Right ventricle myocardium inferior (tissue), 1 donor: Measurements from ENCODE around the gene EML1. TPM values are rescaled to one million over a fixed set of nuclear protein-coding genes. Genes with fewer than 3 reads are reported as not detected.

Experiments used
- ATAC-seq: fragments of 200-7000 bp; cut with Tn5 transposase; one replicate; pipeline ENCODE4 v1.9.1; 2020; ENCODE audit warnings: mild to moderate bottlenecking, moderate library complexity
- DNase-seq: peaks from one replicate; pipeline ENCODE4 v3.0.0; 2021; ENCODE audit errors: missing footprints
- intact Hi-C: fragments of 100-400 bp; cut with DNase I; formaldehyde crosslinking; loops from one replicate; pipeline ENCODE4 v1.11.0; 2022
- total RNA-seq: library from RNA; stranded (reverse); fragmentation: NEBNext Ultra II Directional; extraction: Animal tissue kit (Norgen Biotek cat#: 25700); gene quantifications from one replicate; pipeline ENCODE4 v1.2.1, GENCODE V29; 2021
- donor health status: DM: no; HTN: yes; CAD: no; lungs with severe emphysema.

Gene EML1
- total RNA-seq, 1 donor from 2014 or later: 49.6 TPM

DNA sequence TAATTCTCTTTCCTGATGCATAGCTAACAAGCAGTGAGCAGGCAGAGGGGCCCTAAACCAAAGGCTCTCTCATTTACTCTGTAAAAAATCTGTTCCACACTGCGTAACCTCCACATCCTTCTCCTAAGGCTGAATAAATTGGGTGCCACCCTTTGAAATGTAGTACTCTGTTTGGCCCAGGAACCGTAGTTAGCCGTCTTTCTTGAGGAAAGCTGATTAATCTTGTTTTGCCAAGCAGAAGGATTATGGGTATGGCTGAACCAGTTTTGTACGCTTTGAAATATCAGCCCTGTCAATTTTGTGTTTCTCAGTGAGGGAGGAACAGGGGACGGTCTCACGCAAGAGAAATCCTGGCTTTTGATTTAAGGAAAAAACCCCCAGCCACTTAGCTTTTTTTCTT lies 19.7 kb downstream of the EML1 start:
- DNase-seq: no peak
- intact Hi-C loops: no loop called here
- no peak for ATAC-seq

GRCh38 chr14:99815696-99816095 lies 22.5 kb downstream of the EML1 start:
- no peak for ATAC-seq
- intact Hi-C loops: no loop called here
- no peak for DNase-seq

DNA sequence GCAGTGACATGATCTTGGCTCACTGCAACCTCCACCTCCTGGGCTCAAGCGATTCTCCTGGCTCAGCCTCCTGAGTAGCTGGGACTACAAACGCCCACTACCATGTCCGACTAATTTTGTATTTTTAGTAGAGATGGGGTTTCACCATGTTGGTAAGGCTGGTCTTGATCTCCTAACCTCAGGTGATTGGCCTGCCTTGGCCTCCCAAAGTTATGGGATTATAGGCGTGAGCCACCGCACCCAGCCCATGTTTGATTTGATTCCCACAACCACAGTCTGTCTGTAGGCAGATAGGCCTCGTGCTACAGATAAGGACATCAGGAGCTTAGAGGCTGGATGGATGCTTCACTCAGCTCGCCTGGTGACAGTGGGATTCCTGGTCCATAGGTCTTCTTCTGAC lies 23.0 kb downstream of the EML1 start:
- intact Hi-C loops: no loop called here
- ATAC-seq (no peak), DNase-seq (no peak)

GRCh38 chr14:99816642-99817041 lies 23.4 kb downstream of the EML1 start:
- peak; percentile 64 for ATAC-seq
- intact Hi-C loops: no loop called here
- DNase-seq: no peak

- ATAC-seq: no peak
- intact Hi-C loops: no loop called here
- no peak for DNase-seq
These were observed 24.1 kb downstream of the EML1 start for GRCh38 chr14:99817331-99817730.

GRCh38 chr14:99818503-99819036 lies 25.4 kb downstream of the EML1 start:
- intact Hi-C loops: no loop called here
- ATAC-seq: no peak

GRCh38 chr14:99819514-99819913 lies 26.3 kb downstream of the EML1 start:
- ATAC-seq (no peak), DNase-seq (no peak)
- intact Hi-C loops: no loop called here

More at GRCh38 chr14:99818503-99819036, 25.4 kb downstream of the EML1 start:
- no peak for DNase-seq

DNA sequence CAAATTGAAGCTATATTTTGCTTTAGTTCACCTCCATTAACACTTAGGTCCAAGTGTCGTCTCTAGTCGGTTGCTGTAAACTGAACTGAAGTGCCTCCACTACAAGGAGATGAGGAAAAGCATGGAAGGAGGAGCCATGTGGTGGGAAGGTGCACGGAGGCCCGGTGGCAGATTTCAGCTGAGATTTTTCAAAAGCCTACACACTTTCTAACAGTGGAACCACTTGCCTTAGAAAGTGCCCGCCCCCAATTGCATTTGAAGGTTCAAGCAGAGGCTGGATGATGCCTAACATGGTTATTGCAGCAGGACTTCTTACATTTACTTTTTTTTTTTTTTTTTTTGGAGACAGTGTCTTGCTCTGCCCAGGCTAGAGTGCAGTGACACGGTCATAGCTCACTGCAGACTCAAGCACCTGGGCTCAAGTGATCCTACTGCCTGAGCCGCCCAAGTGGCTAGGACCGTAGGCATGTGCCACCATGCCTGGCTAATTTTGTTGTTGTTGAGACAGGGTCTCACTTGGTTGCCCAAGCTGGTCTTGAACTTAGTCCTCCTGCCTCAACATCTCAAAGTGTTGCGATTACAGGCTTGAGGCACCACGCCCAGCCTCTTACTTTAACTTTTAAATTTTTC lies 27.6 kb downstream of the EML1 start:
- no peak for ATAC-seq
- intact Hi-C loops: no loop called here
- no peak for DNase-seq

GRCh38 chr14:99821519-99822508 lies 28.6 kb downstream of the EML1 start:
- intact Hi-C loops: no loop called here
- ATAC-seq (no peak), DNase-seq (no peak)

DNA sequence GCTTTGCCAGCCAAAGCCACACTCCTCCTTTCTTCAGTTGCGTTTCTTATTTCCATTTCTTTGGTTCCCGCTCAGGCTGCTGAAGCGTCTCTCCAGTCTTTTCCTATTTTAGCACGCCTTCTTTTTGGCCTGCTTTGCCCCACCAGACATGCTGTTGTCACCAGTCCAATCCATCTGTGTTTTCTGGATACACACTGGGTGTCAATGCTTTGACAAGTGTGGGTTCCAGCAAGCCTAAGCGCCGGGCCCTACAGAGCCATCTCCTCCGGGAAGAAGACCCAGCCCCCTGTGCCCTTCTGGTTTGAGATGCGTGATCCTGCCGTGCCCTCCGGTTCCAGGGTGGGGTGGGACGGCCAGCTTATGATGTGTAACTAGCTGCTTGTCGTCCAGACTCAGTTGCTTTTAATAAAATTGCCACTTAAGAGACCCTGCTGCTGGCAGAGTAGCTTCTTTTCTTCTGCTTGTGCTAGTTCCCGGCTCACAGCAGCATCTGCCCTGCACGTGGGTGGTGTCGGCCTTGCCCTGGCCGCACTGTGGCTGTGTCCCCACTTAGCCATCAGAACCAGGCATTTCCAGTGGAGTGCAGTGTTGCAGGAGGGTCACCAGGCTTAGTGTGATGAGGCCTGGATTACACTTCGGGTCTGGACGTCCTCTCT lies 29.7 kb downstream of the EML1 start:
- DNase-seq: no peak
- peak; percentile 41 for ATAC-seq
- intact Hi-C loops: no loop called here

- ATAC-seq (no peak), DNase-seq (no peak)
- intact Hi-C loops: no loop called here
These were observed 31.6 kb downstream of the EML1 start for GRCh38 chr14:99824776-99825175.

- ATAC-seq (no peak), DNase-seq (no peak)
- intact Hi-C loops: no loop called here
These were observed 36.2 kb downstream of the EML1 start for GRCh38 chr14:99829450-99829849.

DNA sequence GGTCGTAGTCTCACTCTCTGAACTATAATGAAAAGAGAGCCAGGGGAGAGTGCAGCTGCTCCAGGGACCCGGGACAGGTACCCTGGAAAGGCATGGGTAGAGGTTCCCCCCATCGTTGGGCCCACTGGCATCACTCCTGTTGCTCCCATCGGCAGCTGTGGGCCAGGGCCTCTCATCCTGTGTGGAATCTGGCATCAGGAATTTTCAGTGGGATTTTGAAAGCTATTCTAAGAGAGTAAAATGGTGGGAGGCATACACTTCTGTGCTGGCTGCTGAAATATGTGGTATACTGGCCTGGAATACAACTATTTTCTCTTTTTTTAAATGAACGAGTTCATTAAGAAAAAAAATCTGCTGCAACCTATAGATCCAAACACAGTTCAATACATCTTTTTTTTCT lies 38.1 kb downstream of the EML1 start:
- intact Hi-C loops: no loop called here
- no peak for ATAC-seq
- DNase-seq: no peak

DNA sequence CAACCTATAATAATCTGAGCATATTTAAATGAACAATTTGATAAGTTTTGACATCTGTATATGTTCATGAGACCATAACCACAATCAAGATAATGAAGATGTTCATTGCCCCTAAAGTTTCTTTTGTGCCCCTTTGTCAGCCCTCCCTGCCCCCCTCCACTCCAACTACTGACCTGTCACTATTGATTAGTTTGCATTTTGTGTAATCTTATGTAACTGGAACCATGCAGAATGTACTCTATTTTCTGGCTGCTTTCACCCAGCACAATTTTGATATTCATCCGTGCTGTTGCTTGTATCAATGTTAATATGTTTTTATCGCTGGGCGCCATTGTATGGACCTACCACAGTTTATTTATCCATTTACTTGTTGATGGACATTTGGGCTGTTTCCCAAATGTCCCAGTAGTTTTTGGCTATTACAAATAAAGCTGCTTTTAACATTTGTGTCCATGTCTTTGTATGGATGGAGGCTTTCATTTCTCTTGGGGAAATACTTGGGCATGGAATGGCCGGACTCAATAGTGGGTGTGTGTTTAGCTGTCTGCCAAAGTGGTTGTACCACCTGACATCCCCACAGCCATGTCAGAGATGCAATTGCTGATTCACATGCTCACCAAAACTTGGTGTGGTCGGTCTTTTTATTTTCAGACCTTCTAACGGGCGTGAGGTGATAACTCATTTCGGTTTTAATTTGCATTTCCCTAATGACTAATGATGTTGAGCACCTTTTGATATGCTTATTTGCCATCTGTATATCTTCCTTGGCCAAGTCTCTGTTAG lies 38.9 kb downstream of the EML1 start:
- DNase-seq: no peak
- intact Hi-C loops: no loop called here

DNA sequence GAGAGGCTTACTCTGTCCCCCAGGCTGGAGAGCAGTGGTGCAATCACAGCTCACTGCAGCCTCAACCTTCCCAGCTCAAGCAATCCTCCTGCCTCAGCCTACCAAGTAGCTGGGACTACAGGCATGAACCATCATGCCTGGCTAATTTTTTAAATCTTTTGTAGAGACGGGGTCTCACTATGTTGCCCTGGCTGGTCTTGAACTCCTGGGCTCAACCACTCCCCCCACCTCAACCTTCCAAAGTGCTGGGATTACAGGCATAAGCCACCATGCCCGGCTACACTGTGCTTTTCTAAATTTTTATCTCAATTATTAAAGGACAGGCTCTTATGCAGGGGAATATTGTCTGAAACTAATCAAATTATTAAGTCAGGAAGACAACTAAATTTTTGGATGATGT lies 44.6 kb downstream of the EML1 start:
- DNase-seq (no peak), ATAC-seq (no peak)
- intact Hi-C loops: no loop called here

More for the DNA sequence above, 38.9 kb downstream of the EML1 start:
- no peak for ATAC-seq

DNA sequence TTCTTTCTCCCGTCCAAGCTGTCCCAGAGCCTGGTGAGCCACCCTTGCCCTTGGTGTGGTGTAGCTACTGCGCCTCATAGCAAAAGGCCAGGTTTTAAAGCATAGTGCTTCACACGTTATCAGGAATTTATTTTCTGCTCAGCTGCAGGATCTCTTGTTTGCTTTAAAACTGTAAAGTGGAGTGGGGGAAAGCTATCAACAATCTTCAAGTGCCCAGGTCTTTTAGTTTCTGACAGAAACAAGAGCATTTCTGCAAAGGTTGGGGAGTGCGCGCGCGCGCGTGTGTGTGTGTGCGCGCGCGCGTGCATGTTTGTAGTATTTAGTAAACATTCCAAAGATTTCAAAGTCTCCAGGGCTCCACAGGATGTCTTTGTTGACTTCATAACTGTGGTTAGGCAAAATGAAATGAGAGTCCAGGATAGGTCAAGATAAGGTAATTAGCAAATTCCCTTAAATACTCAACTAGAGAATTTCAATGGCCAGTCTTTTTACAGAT lies 45.5 kb downstream of the EML1 start:
- intact Hi-C loops: no loop called here
- no peak for ATAC-seq

DNA sequence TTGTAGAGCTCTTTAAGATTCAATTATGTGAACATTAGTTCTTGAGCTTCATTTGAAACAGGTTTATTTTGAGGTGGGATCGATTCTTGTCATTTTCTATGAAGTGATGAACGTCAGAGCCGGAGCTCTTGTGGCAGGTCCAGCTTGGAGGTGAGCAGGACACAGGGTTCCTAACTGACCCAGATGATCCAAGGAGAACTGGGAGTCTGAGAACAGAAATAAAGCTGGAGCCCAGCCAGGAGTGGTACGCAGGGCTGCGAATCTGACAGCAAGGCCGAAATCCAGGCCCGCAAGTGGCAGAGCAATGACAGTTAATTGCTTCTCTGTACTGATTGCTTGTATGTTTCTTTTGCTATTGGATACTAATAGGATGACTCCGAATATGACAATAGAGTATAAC lies 46.5 kb downstream of the EML1 start:
- no peak for ATAC-seq
- DNase-seq: no peak
- intact Hi-C loops: no loop called here

More for the DNA sequence above, 45.5 kb downstream of the EML1 start:
- no peak for DNase-seq

GRCh38 chr14:99840265-99840664 lies 47.1 kb downstream of the EML1 start:
- no peak for DNase-seq

More at GRCh38 chr14:99840265-99840664, 47.1 kb downstream of the EML1 start:
- ATAC-seq: no peak
- intact Hi-C loops: no loop called here
